ENCODE results near the gene CAMK1G. TPM values are rescaled to one million over a fixed set of nuclear protein-coding genes. Genes with fewer than 3 reads are reported as not detected.

CAMK1G gene
- polyA plus RNA-seq, 1 of the 3 experiments (the other 2 are of a cell fraction), result 15.1 TPM

- peaks cover 28% of the 10 kb centered on the region for H3F3A ChIP-seq (replicated peaks; ENCODE audit: insufficient read depth)
- peak overlapping the region; percentile 94 to 97; a peak in 3 of 4 replicates for H3K27ac ChIP-seq (ENCODE audit: low read depth in 2 of 2, low read length in 1 of 2)
- H3K4me3 ChIP-seq (ENCODE audit: low read depth in 2 of 2, low read length in 1 of 2), result no peak overlapping the region
- no peaks in the 10 kb centered on the region for H3K36me3 ChIP-seq (replicated peaks in 1 of 2; ENCODE audit: control insufficient read depth in 1 of 2, insufficient read depth in 2 of 2, low read length in 1 of 2)
- no peak for TF ChIP-seq MAX (IDR thresholded peaks at IDR 0.05; ENCODE audit: low read depth)
- TF ChIP-seq REST (IDR thresholded peaks at IDR 0.05; ENCODE audit: low read depth, low read length), result no peak
- no peak for TF ChIP-seq RAD21 (IDR thresholded peaks at IDR 0.05; ENCODE audit: low read length)
- no peak for TF ChIP-seq GATA2 (CRISPR knock-in tag; IDR thresholded peaks at IDR 0.05)
- TF ChIP-seq TEAD4 (IDR thresholded peaks at IDR 0.05; ENCODE audit: borderline replicate concordance, insufficient read depth), result no peak
- no peak for TF ChIP-seq TCF12 (IDR thresholded peaks at IDR 0.05)
- TF ChIP-seq ZBTB33 (IDR thresholded peaks at IDR 0.05; ENCODE audit: borderline replicate concordance, low read depth), result no peak
- no peak for TF ChIP-seq SIN3A (IDR thresholded peaks at IDR 0.05; ENCODE audit: borderline replicate concordance, low read depth, low read length)
- TF ChIP-seq RFX5 (IDR thresholded peaks at IDR 0.05; ENCODE audit: low read length), result no peak
- no peak for TF ChIP-seq SMC3 (IDR thresholded peaks at IDR 0.05; ENCODE audit: low read depth, low read length)
- no peak for TF ChIP-seq NFIC (IDR thresholded peaks at IDR 0.05; ENCODE audit: borderline replicate concordance)
- no peak for TF ChIP-seq TAF1 (IDR thresholded peaks at IDR 0.05; ENCODE audit: borderline replicate concordance, low read depth, low read length)
- TF ChIP-seq USF2 (IDR thresholded peaks at IDR 0.05; ENCODE audit: borderline replicate concordance, low read depth, low read length), result no peak
- TF ChIP-seq USF1 (IDR thresholded peaks at IDR 0.05; ENCODE audit: borderline replicate concordance, low read depth), result no peak
- H3K27me3 ChIP-seq (ENCODE audit: insufficient read depth), result no peaks in the 10 kb centered on the region
- no peaks in the 10 kb centered on the region for H3K9me3 ChIP-seq
- H3K9me2 ChIP-seq, result no peaks in the 10 kb centered on the region
- H3K4me2 ChIP-seq, result peak overlapping the region; percentile 56; the same call in 1 of the 2 replicates
- H3K9ac ChIP-seq, result peak overlapping the region; percentile 29; the same call in 1 of the 2 replicates
- CTCF ChIA-PET, result interaction anchor here (1.1 to 2.0 kb wide), 4 partner anchors 14 to 45 kb away, joined by 3 to 5 read pairs (median 4); no protein-coding TSS in a partner anchor
- POLR2A ChIA-PET, result no interaction called here
- H2AFZ ChIP-seq (ENCODE audit: low read depth), result 0 out of 2 replicates have a peak overlapping the region, but pooled peaks have one; percentile 17
- DNase-seq, result no peak
- no peaks in the 10 kb centered on the region for H4K20me1 ChIP-seq (ENCODE audit: insufficient read depth)
- H3K4me1 ChIP-seq (ENCODE audit: control insufficient read depth in 1 of 2, insufficient read depth in 2 of 2, low read depth in 1 of 2, low read length in 1 of 2), result peaks cover 54 to 71% of the 10 kb centered on the region in 2 experiments
- H3K79me2 ChIP-seq (ENCODE audit: insufficient read depth), result no peaks in the 10 kb centered on the region; the same call in 1 of the 2 replicates
Measured at GRCh38 chr1:209648346-209648745, 64.8 kb downstream of the CAMK1G start.

Measured in SK-N-SH (cell line).